Vagina (tissue), 2 donors: ENCODE results near the gene PRKCQ.

ENCODE experiments used
- CTCF ChIP-seq, 3 experiments: fragments of 450-650 bp in 2 of 3; fragments of 200-600 bp in 1 of 3; sonication (generic) in 1 of 3; IDR thresholded peaks; one replicate each; pipeline ENCODE4 v1.5.1; 2017 to 2019; ENCODE audit warnings: antibody characterized with exemption in 3 of 3, mild to moderate bottlenecking in 2 of 3, moderate library complexity in 2 of 3
- POLR2A ChIP-seq, 2 donors: fragments of 450-650 bp; IDR thresholded peaks; one replicate each; pipeline ENCODE4 v1.6.1; 2017; ENCODE audit warnings: antibody characterized with exemption in 2 of 2, mild to moderate bottlenecking in 2 of 2, moderate library complexity in 2 of 2
- POLR2AphosphoS5 ChIP-seq, 2 donors: sonication (generic); formaldehyde crosslinking; IDR thresholded peaks; one replicate each; pipeline ENCODE4 v1.9.0; 2017; ENCODE audit warnings: antibody characterized with exemption in 2 of 2, mild to moderate bottlenecking in 2 of 2, low read depth in 1 of 2; ENCODE audit not compliant: insufficient read depth in 1 of 2

- TF ChIP-seq CTCF (IDR thresholded peaks at IDR 0.05): no peak
- no peak for TF ChIP-seq POLR2A (IDR thresholded peaks at IDR 0.05)
- no peak for TF ChIP-seq POLR2AphosphoS5 (IDR thresholded peaks at IDR 0.05; ENCODE audit: insufficient read depth in 1 of 2, low read depth in 1 of 2)
Observed at GRCh38 chr10:6473430-6473829, 106.6 kb downstream of the PRKCQ start.
